ENCODE measurements around the gene ZNF576.

DNA sequence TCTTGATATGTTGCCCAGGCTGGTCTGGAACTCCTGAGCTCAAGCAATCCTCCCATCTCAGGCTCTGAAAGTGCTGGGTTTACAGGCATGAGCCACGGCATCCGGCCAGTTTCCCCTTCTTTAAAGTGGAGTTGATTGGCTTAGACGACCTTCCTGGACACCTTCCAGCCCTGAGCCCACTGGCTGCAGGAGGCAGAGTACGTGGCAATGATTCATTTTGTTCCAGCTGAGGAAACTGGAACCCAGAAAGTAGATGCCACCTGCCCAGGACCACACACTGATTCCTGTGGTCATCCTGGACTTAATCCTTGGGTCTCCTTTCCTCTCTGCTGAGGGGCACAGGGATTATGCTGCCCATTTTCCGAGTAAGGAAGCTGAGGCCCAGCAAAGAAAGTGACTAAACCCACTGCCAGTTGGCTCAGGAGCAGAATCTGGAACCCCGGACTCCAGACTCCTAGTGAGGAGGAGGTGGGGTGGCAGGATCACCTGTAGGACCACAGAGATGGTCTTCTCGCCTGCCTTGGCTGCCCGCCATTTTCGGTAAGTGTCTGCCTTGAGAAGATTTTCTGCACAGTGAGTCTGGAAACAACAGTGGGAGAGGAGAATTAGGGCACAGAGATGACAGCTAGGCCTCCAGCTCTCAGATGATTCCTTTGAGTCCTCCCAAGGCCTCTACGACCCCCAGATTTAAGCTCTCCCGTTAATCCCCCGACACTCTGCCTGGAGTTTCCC, 21.8 kb upstream of the ZNF576 start:
- TF ChIP-seq, protein P1, sequence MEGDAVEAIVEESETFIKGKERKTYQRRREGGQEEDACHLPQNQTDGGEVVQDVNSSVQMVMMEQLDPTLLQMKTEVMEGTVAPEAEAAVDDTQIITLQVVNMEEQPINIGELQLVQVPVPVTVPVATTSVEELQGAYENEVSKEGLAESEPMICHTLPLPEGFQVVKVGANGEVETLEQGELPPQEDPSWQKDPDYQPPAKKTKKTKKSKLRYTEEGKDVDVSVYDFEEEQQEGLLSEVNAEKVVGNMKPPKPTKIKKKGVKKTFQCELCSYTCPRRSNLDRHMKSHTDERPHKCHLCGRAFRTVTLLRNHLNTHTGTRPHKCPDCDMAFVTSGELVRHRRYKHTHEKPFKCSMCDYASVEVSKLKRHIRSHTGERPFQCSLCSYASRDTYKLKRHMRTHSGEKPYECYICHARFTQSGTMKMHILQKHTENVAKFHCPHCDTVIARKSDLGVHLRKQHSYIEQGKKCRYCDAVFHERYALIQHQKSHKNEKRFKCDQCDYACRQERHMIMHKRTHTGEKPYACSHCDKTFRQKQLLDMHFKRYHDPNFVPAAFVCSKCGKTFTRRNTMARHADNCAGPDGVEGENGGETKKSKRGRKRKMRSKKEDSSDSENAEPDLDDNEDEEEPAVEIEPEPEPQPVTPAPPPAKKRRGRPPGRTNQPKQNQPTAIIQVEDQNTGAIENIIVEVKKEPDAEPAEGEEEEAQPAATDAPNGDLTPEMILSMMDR (IDR thresholded peaks at IDR 0.05): no peak
- no peak for TF ChIP-seq POLR2AphosphoS5 (IDR thresholded peaks at IDR 0.05)

Data from suprapubic skin (tissue), 3 donors.